NCI-H1436 (cell line): ENCODE measurements around the gene PNLIPRP1.

ENCODE experiments used
- DNase-seq: peaks from one replicate; lab custom pipeline; 2025; lab: John Stamatoyannopoulos, UW

PNLIPRP1 gene

DNA sequence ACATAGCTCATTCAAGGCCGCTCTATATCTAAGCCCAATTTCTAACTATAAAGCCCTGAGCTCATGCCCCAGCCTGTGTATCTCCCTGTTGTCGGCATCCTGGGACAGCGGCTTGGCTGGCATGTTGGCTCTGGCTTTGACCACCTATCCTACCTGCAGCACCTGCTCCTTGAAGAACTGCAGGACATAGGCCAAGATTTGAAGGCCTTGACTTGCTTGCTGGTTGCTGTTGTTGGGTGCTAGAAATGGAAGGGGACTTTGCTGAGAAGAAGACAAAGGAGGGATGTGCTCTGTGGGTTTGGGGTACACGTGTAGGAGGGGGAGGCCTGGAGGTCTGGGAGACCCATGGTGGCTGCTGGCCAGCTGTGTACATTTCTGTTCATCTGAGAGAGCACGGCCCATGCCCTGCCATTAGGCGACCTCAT is 41.1 kb downstream of the PNLIPRP1 start:
- DNase-seq: no peak

DNA sequence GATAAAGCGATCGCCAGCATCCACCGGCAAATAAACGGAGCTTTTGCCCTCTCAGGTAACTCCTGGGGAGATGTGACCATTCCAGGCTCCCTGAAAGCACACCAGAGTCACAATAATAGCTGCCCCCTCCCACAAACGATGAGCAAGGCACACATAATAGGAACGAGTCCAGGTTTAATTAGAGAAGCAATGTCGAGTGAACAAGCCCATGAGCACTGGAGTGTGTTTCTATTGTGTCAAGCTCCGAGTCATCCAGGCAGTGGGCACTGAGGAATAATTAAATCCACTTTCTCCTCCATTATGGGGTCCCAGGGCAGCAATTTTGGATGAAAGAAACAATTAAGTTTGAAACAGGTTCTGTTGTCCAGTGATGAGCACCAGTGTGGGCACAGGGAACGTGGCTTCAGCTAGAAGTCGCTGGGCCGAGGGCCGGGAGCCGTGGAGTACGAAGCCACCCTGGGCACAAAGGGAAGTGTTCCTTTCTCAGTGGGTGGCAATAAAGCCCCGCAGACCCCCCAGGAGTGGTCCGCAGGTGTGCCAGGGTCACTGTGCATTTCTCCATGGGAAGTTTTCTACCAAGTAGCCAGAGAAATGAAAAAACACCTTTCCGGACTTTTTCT is 41.9 kb downstream of the PNLIPRP1 start:
- DNase-seq: no peak

DNA sequence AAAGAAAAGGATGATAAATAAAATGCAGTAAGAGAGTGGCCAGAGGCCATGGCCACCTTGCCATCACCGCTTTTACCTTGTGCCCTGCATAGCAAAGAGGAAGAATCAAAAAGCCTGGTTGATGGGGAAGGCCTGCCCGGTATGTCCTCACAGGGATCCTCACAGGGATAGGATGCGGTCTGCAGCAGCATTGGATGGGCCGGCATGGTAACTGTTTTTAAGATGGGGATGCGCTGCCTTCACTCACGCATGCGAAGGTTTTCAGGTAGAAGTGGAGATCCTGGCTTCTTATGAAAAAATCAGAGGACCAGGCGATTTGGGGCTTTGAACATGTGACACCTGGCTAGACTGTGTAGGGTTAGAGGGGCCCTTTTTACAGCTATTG is 42.4 kb downstream of the PNLIPRP1 start:
- DNase-seq: no peak

- no peak for DNase-seq
Observed at GRCh38 chr10:116634126-116634975, 43.6 kb downstream of the PNLIPRP1 start.

GRCh38 chr10:116636385-116636784 is 45.6 kb downstream of the PNLIPRP1 start:
- no peak for DNase-seq

- no peak for DNase-seq
Observed at GRCh38 chr10:116636976-116637375, 46.2 kb downstream of the PNLIPRP1 start.

GRCh38 chr10:116637830-116638229 is 47.1 kb downstream of the PNLIPRP1 start:
- no peak for DNase-seq

DNA sequence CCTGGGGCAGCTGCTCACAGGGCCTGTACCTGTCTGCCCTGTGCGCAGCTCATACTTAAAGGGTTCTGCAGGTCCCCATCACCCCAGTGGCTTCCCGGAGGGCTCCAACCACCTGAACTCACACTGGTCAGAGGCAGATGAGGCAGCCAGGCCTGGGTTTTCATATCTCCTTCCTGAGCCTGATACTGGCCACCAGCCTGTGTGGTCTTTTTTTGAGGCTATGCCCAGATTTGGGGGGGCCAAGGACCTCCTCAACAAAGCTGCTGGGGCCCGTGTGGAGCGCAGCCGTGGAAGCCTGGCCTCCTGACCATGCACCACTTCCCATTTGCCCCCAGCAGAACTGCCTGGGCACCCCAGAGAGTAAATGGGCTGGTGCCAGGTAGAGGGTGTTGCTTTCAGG is 55.7 kb downstream of the PNLIPRP1 start:
- DNase-seq: no peak

GRCh38 chr10:116648903-116649302 is 58.1 kb downstream of the PNLIPRP1 start:
- no peak for DNase-seq

- DNase-seq: no peak
Observed at GRCh38 chr10:116653885-116654284, 63.1 kb downstream of the PNLIPRP1 start.

- no peak for DNase-seq
Observed at GRCh38 chr10:116654816-116655215, 64.1 kb downstream of the PNLIPRP1 start.

GRCh38 chr10:116655568-116655967 is 64.8 kb downstream of the PNLIPRP1 start:
- no peak for DNase-seq

DNA sequence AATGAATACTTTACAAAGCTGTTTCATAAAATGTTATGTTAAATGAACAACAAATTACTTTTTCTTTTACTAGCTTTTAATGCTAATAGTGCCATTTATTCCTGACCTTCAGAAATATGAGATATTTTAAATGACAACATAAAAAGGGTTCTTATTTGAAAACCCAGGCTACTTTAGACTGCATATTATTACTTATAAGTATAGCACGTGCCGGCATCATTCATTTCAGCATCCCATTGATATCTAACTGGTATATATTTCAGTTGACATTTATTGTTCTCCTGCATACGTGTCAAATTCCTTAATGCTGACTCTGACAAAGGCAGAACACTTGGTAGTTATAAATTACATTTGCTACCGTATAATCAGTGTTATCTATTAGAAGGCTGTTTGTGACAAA is 65.3 kb downstream of the PNLIPRP1 start:
- no peak for DNase-seq

- no peak for DNase-seq
Observed at GRCh38 chr10:116657863-116658551, 67.2 kb downstream of the PNLIPRP1 start.
